ENCODE measurements around the gene LSM5.

Gene LSM5

GRCh38 chr7:32490127-32490796 lies at the start of gene LSM5:
Gene LSM5 (minus strand): TSS chr7:32490380. CDS start chr7:32490365, 15 bp downstream.
- DNase-seq (ENCODE audit: low read depth in 1 of 2, low spot score in 1 of 2), result peak; percentile 78 to 89

- no peak for DNase-seq (ENCODE audit: low read depth in 1 of 2, low spot score in 1 of 2)
These were observed 49.2 kb upstream of the LSM5 start for GRCh38 chr7:32539366-32539765.

- DNase-seq (ENCODE audit: low read depth in 1 of 2, low spot score in 1 of 2), result no peak
These were observed 47.6 kb upstream of the LSM5 start for GRCh38 chr7:32537760-32538159.

- DNase-seq (ENCODE audit: low read depth in 1 of 2, low spot score in 1 of 2), result no peak
These were observed 46.4 kb upstream of the LSM5 start for GRCh38 chr7:32536585-32536984.

DNA sequence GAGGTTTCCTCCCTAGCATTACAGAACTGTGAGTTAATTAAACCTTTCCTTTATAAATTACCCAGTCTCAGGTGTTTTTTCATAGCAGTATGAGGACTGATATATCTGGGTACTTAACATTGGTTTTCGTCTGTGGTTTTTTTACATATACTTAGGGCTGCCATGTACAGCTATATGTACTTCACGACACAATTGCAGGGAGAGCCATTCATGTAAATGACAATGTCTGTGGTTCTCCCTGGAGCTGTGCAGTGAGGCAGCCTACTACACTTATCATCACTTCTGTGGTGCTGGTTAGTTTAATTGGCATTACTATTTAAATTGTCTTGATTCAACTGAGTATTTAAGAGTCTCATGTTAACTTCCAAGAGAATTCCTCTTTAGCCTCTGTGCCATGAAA lies 45.8 kb upstream of the LSM5 start:
- DNase-seq (ENCODE audit: low read depth in 1 of 2, low spot score in 1 of 2), result no peak

GRCh38 chr7:32535162-32535702 lies 45.1 kb upstream of the LSM5 start:
- no peak for DNase-seq (ENCODE audit: low read depth in 1 of 2, low spot score in 1 of 2)

GRCh38 chr7:32533276-32534029 lies 43.3 kb upstream of the LSM5 start:
- DNase-seq (ENCODE audit: low read depth in 1 of 2, low spot score in 1 of 2), result no peak

DNA sequence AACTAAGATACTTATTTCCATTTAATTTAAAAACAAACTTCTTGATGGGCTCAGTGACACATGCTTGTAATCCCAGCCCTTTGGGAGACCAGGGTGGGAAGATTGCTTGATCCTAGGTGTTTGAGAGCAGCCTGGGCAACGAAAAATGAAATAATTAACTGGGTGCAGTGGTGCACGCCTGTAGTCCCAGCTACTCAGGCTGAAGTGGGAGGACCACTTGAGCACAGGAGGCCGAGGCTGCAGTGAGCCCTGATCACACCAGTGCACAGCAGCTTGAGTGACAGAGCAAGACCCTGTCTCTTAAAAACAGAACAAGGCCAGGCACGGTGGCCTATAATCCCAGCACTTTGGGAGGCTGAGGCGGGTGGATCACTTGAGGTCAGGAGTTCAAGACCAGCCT lies 42.5 kb upstream of the LSM5 start:
- DNase-seq (ENCODE audit: low read depth in 1 of 2, low spot score in 1 of 2), result no peak

DNA sequence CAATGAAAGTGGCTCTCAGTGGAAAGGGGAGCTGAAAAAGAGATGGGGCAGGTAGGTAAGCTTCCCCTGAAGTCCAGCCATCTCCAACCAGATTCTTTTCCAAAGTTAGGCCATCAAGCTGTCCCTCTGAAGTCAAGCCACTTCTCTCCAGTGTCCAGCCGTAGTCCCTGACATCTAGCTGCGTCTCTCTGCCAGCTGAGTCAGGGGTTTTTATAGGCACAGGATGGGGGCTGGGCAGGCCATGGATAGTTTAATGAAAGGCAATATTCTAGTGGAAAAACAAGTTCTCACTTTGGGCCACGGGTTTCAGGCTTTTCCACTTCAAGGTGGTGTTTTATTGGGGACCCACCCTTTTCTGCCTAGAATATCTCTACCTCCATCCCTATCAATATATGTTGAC lies 41.9 kb upstream of the LSM5 start:
- no peak for DNase-seq (ENCODE audit: low read depth in 1 of 2, low spot score in 1 of 2)

- DNase-seq (ENCODE audit: low read depth in 1 of 2, low spot score in 1 of 2), result no peak
These were observed 41.2 kb upstream of the LSM5 start for GRCh38 chr7:32531402-32531801.

DNA sequence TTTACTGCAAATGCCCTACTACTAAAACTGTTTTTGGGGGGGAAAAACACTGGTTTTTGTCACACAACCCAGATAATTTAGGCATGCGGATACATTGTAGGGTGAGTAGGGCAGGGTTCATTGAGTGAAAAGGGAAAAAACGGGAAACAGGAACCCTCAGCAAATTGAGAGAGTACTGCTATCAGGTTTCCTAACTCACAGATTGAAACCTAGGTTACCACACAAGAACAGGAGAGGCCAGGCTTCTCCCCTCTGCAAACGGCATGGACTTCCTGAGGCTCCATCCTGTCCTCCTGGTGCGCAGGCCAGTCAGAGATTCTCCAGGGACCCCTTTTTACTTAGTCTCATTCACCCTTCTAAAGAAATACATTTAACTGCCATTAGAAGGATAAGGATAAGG lies 35.7 kb upstream of the LSM5 start:
- DNase-seq (ENCODE audit: low read depth in 1 of 2, low spot score in 1 of 2), result no peak

DNA sequence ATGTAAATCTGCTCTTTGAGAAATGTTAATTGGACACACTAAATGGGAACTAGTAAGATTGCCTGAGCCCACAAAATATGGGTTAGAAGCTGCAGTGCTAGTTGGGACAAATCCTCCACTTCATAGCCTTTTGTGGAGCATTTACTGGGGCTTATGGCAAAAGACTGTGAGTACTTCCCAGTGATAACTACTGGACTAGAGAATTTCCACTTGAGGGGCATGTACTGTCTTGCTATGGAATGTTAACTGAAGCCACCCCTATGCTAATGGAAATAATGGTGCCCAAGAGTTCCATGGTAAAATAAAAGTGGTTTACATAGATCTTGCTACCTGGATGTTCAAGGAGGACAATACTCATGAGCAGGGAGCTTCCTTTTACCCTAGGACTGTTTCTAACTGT lies 34.5 kb upstream of the LSM5 start:
- DNase-seq (ENCODE audit: low read depth in 1 of 2, low spot score in 1 of 2), result no peak

GRCh38 chr7:32522746-32523530 lies 32.8 kb upstream of the LSM5 start:
- no peak for DNase-seq (ENCODE audit: low read depth in 1 of 2, low spot score in 1 of 2)

GRCh38 chr7:32519763-32520162 lies 29.6 kb upstream of the LSM5 start:
- peak in 1 of 2 donors; percentile 7 for DNase-seq (ENCODE audit: low read depth in 1 of 2, low spot score in 1 of 2)

GRCh38 chr7:32518534-32519140 lies 28.5 kb upstream of the LSM5 start:
- no peak for DNase-seq (ENCODE audit: low read depth in 1 of 2, low spot score in 1 of 2)

DNA sequence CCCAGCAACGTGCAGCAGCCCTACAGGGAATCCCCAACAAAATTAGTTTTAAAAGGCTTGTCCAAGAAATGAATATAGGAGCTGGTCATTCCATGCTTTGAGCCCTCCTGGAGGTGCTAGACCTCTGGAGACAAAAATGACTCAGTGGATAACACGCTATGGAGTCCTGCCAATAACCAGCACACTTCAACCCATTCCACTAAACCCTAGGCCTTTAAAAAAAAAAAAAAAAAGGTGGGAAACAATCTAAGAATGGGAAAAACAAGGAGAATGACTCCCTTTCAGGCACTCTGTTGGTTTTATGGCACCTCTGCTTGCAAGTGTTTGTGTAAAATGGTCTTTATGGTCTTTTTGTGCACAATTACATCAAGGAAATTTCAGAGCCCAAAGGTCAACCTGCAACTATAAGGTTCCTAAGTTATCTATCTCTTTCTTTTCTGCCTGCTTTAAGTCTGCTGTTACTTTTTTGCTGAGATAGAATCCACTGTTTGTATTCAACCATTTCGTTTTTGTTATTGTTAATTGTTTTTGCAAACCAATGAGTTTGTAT lies 26.4 kb upstream of the LSM5 start:
- no peak for DNase-seq (ENCODE audit: low read depth in 1 of 2, low spot score in 1 of 2)

DNA sequence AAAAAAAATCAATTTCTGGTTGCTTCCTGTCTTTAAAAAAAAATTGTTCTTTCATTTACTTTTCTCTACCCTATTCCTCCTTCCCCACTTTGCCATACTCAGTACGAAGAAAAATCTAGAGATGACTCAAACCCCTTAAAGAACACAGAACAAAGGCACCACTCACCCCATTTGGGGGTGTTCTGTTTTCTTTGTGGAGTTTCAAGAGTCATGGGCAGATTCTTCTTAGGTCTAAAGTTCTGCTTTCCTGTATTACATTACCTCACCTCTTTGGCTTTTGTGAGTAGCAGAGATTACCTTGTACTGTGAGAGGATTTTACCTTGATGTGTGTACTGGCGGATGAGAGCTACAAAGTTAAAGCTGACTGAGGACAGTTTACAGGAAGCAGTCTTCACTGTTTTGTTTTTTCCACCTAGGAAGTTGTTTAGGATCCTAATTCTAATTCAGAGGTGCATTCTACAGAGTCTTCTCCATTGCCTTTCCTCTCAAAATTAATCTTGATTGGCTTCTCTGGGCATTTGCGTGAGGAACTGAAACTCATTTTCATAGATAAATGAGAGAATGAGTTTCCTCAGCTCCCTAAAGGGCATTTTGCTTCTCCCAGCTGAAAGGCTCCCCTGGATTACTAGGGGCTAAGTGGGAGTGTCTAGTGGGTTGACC lies 25.8 kb upstream of the LSM5 start:
- no peak for DNase-seq (ENCODE audit: low read depth in 1 of 2, low spot score in 1 of 2)

DNA sequence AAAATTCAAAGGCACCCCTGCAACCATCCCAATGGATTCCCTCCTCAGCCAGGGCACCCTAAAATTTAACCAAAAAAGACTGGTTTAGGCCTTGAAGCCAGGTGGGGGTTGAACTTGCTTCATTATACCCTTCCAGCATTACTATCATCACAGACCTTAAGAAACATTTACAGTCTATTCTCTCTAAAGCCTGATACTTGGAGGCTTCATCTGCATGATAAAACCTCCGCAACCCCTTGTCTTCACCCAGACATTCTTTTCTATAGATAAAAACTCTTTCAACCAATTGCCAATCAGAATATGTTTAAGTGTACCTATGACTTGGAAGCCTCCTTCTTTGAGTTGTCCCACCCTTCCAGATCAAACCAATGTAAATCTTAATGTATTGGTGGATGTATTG lies 23.0 kb upstream of the LSM5 start:
- DNase-seq (ENCODE audit: low read depth in 1 of 2, low spot score in 1 of 2), result no peak

DNA sequence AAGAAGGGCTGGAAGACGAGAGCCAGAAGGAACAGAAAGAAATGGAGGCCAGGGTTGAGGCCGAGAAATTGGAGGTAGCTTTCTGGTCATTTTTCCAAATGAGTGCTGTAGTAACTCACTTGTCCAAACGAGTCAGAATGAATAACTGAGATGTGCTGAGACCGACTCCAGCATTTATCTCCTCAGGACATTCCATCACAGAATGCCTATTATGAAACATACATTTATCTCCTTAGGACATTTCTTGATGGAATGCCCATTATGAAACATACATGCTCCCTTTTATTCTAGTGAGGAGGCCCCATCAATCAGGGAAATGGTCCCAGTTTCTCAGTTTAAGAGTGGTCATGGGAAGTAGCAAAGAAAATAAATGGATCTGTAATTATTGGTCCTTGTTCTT lies 21.6 kb upstream of the LSM5 start:
- DNase-seq (ENCODE audit: low read depth in 1 of 2, low spot score in 1 of 2), result no peak

- no peak for DNase-seq (ENCODE audit: low read depth in 1 of 2, low spot score in 1 of 2)
These were observed 17.2 kb upstream of the LSM5 start for GRCh38 chr7:32507414-32507813.

Data from activated CD4-positive, alpha-beta T cell treated with anti-CD3 and anti-CD28 coated beads, Interleukin-2, amount 50 U/mL, for 24 hours (primary cell).